Choroid plexus epithelial cell (primary cell): ENCODE data around the gene SYCN.
A peak's percentile ranks its signal among the peaks of the same experiment; 100 is the strongest.

Experiments
- DNase-seq: peaks from one replicate; pipeline ENCODE4 v3.0.0-alpha.2; 2010; ENCODE audit warnings: low read depth
- H3K4me3 ChIP-seq: 2 replicates; pipeline ENCODE4 v1.5.1; 2011; ENCODE audit warnings: low read depth, mild to moderate bottlenecking, control low read depth, low read length, moderate library complexity
- CTCF ChIP-seq: conservative IDR thresholded peaks from 2 replicates; pipeline ENCODE4 v1.5.1; 2011; ENCODE audit warnings: low read depth, mild to moderate bottlenecking, control low read depth, inconsistent platforms, low read length, moderate library complexity

Gene SYCN

GRCh38 chr19:39171479-39172465 is 32.3 kb downstream of the SYCN start:
- DNase-seq, result peak; percentile 91
- TF ChIP-seq CTCF, result no peak

GRCh38 chr19:39170386-39171231 is 33.5 kb downstream of the SYCN start:
- no peak for TF ChIP-seq CTCF
- no peak overlapping the region for H3K4me3 ChIP-seq
- peak; percentile 20 for DNase-seq

More at GRCh38 chr19:39171479-39172465, 32.3 kb downstream of the SYCN start:
- no peak overlapping the region for H3K4me3 ChIP-seq

DNA sequence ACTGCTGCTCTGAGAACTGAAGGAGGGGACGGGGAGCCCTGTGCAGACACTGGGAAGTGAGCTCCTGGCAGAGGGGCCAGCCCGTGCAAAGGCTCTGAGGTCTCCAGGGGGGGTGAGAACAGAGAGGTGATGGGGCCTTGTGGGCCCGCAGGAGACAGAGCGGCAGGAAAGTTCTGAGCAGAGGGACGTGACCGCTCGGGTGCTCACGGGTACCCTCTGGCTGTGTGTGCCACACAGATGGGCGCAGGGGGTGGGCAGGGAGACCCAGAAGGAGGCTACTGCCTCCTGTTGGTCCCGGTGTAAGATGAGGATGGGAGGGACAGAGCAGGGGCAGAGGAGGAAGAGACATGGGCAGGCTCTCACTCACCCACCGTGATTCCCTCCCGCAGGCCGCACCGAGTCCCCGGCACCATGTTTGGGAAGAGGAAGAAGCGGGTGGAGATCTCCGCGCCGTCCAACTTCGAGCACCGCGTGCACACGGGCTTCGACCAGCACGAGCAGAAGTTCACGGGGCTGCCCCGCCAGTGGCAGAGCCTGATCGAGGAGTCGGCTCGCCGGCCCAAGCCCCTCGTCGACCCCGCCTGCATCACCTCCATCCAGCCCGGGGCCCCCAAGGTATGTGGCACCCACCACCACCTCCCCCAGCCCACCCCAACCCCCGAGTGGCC is 34.8 kb downstream of the SYCN start:
- no peak overlapping the region for H3K4me3 ChIP-seq
- DNase-seq, result no peak
- no peak for TF ChIP-seq CTCF

- no peak overlapping the region for H3K4me3 ChIP-seq
- TF ChIP-seq CTCF, result no peak
- no peak for DNase-seq
Observed at GRCh38 chr19:39168258-39169142, 35.6 kb downstream of the SYCN start.

- no peak overlapping the region for H3K4me3 ChIP-seq
- DNase-seq, result no peak
- TF ChIP-seq CTCF, result no peak
Observed at GRCh38 chr19:39167461-39168257, 36.4 kb downstream of the SYCN start.
